Measurements from ENCODE around the gene VPS72. TPM values are rescaled to one million over a fixed set of nuclear protein-coding genes. Genes with fewer than 3 reads are reported as not detected.

Gene VPS72
- total RNA-seq, 4 donors from 2014 or later = 17.2 to 30.8 (median 26.8) TPM

GRCh38 chr1:151167116-151167515, 22.9 kb downstream of the VPS72 start:
- WGBS = 89% methylated on average over 6 of the region's 6 CpGs
- Histone ChIP-seq H3K4me3 (peak overlapping the region; percentile 85), H3K4me1 (peaks cover 32% of the 10 kb centered on the region), H3K27ac (no peak overlapping the region), H3K27me3 (no peaks in the 10 kb centered on the region), H3K9me3 (no peaks in the 10 kb centered on the region), H3K36me3 (peaks cover 37% of the 10 kb centered on the region)
- DNase-seq (ENCODE audit: low spot score in 2 of 2) = no peak
- TF ChIP-seq POLR2A (IDR thresholded peaks at IDR 0.05) (no peak), EP300 (IDR thresholded peaks at IDR 0.05) (no peak), CTCF (IDR thresholded peaks at IDR 0.05) (no peak)

- TF ChIP-seq CTCF (IDR thresholded peaks at IDR 0.05) (no peak), EP300 (IDR thresholded peaks at IDR 0.05) (no peak), POLR2AphosphoS5 (IDR thresholded peaks at IDR 0.05) (no peak), POLR2A (IDR thresholded peaks at IDR 0.05) (no peak)
- DNase-seq (ENCODE audit: low spot score in 2 of 2) = no peak
- peak overlapping the region; percentile 85 for H3K4me3 ChIP-seq
- peak overlapping the region; percentile 82 for H3K27ac ChIP-seq
- no peaks in the 10 kb centered on the region for H3K27me3 ChIP-seq
- under 1% methylated on average over 14 of the region's 15 CpGs for WGBS
- H3K4me1 ChIP-seq = peaks cover 32% of the 10 kb centered on the region
- no peaks in the 10 kb centered on the region for H3K9me3 ChIP-seq
- H3K36me3 ChIP-seq = peaks cover 39% of the 10 kb centered on the region
These were observed 23.5 kb downstream of the VPS72 start for GRCh38 chr1:151166505-151166956.

- TF ChIP-seq EP300 (IDR thresholded peaks at IDR 0.05) = no peak
- peak; percentile 6 to 18 for TF ChIP-seq CTCF (IDR thresholded peaks at IDR 0.05)
- TF ChIP-seq POLR2AphosphoS5 (IDR thresholded peaks at IDR 0.05) = peak; percentile 85 to 100 (median 96)
- TF ChIP-seq POLR2A (IDR thresholded peaks at IDR 0.05) = peak in 1 of 2 donors; percentile 23
- Histone ChIP-seq H3K36me3 (peaks cover 41% of the 10 kb centered on the region), H3K27ac (peak within 1 kb of the TSS; percentile 84), H3K4me3 (peak within 1 kb of the TSS; percentile 85), H3K27me3 (no peaks in the 10 kb centered on the region), H3K9me3 (no peaks in the 10 kb centered on the region), H3K4me1 (peaks cover 35% of the 10 kb centered on the region)
- DNase-seq (ENCODE audit: low spot score in 2 of 2) = peak; percentile 97 to 99
- WGBS = 0% methylated on average over 37 of the region's 38 CpGs
These were observed 24.1 kb downstream of the VPS72 start, which contains the start of the genes LYSMD1 and SCNM1 for GRCh38 chr1:151165738-151166504. LYSMD1 (minus strand) TSS chr1:151165902; CDS start chr1:151165258, 644 bp downstream. SCNM1 (plus strand) TSS chr1:151166144; CDS start chr1:151166153, 9 bp downstream.

GRCh38 chr1:151165281-151165737, 24.7 kb downstream of the VPS72 start:
- Histone ChIP-seq H3K36me3 (peaks cover 41% of the 10 kb centered on the region), H3K27ac (peak overlapping the region; percentile 84), H3K4me1 (peaks cover 39% of the 10 kb centered on the region), H3K4me3 (peak overlapping the region; percentile 85), H3K9me3 (no peaks in the 10 kb centered on the region), H3K27me3 (no peaks in the 10 kb centered on the region)
- peak in 1 of 2 donors; percentile 82 for DNase-seq (ENCODE audit: low spot score in 2 of 2)
- WGBS = 7% methylated on average over 12 of the region's 15 CpGs
- TF ChIP-seq POLR2AphosphoS5 (IDR thresholded peaks at IDR 0.05) (no peak), POLR2A (IDR thresholded peaks at IDR 0.05) (peak in 1 of 2 donors; percentile 23), EP300 (IDR thresholded peaks at IDR 0.05) (no peak), CTCF (IDR thresholded peaks at IDR 0.05) (no peak)

- no peak for TF ChIP-seq EP300 (IDR thresholded peaks at IDR 0.05)
- no peak for TF ChIP-seq POLR2AphosphoS5 (IDR thresholded peaks at IDR 0.05)
- no peak for TF ChIP-seq POLR2A (IDR thresholded peaks at IDR 0.05)
- no peak for TF ChIP-seq CTCF (IDR thresholded peaks at IDR 0.05)
- Histone ChIP-seq H3K27me3 (no peaks in the 10 kb centered on the region), H3K4me1 (peaks cover 39% of the 10 kb centered on the region), H3K4me3 (peak overlapping the region; percentile 85), H3K27ac (peak overlapping the region; percentile 84), H3K9me3 (no peaks in the 10 kb centered on the region), H3K36me3 (peaks cover 38% of the 10 kb centered on the region)
- no peak for DNase-seq (ENCODE audit: low spot score in 2 of 2)
- WGBS = 18% methylated on average over 11 of the region's 11 CpGs
These were observed 25.2 kb downstream of the VPS72 start for GRCh38 chr1:151164732-151165280.
